CD4-positive, alpha-beta T cell (primary cell): ENCODE data around the gene COA1. TPM values are rescaled to one million over a fixed set of nuclear protein-coding genes. Genes with fewer than 3 reads are reported as not detected.

Experiments
- ATAC-seq: fragments of 200-7000 bp; cut with Tn5 transposase; one replicate; pipeline ENCODE4 v1.10.0; 2022; ENCODE audit warnings: mild to moderate bottlenecking; ENCODE audit not compliant: poor library complexity
- CTCF ChIA-PET: fragments of 350-600 bp; sonication (Branson Sonifier 250); formaldehyde crosslinking; loops from one replicate; lab custom pipeline; 2021; ENCODE audit warnings: antibody characterized with exemption, inconsistent platforms; lab: Charles Lee
- POLR2A ChIA-PET: fragments of 350-600 bp; sonication (Branson Sonifier 250); formaldehyde crosslinking; loops from one replicate; lab custom pipeline; 2021; ENCODE audit warnings: antibody characterized with exemption, inconsistent platforms; lab: Charles Lee
- DNase-seq, 14 experiments: peaks; one replicate each; pipeline ENCODE4 v3.0.0-alpha.2; 2013 to 2020; ENCODE audit warnings: mixed read lengths in 2 of 14
- H3K27ac ChIP-seq, 2 donors: one replicate each; pipeline versions ENCODE4 v1.5.1 to v1.7.0; 2013; ENCODE audit warnings: low read length in 2 of 2, low read depth in 1 of 2, mild to moderate bottlenecking in 1 of 2
- H3K27me3 ChIP-seq, 2 experiments: 1 replicate in 1 of 2; 2 replicates in 1 of 2; pipeline versions ENCODE4 v1.6.1 to v1.7.0; 2013; ENCODE audit warnings: low read length in 2 of 2, control low read depth in 1 of 2, mild to moderate bottlenecking in 1 of 2, moderate library complexity in 1 of 2; ENCODE audit not compliant: insufficient read depth in 2 of 2, control insufficient read depth in 1 of 2
- H3K36me3 ChIP-seq: one replicate; pipeline ENCODE4 v1.6.1; 2013; ENCODE audit warnings: low read length, control low read depth; ENCODE audit not compliant: insufficient read depth
- H3K4me1 ChIP-seq: one replicate; pipeline ENCODE4 v1.6.1; 2013; ENCODE audit warnings: low read length, control low read depth; ENCODE audit not compliant: insufficient read depth
- H3K4me3 ChIP-seq: one replicate; pipeline ENCODE4 v1.5.1; 2013; ENCODE audit warnings: mild to moderate bottlenecking, low read length, moderate library complexity
- H3K9me3 ChIP-seq, 2 experiments: 1 replicate in 1 of 2; 2 replicates in 1 of 2; pipeline versions ENCODE4 v1.6.1 to v1.7.0; 2013; ENCODE audit warnings: low read length in 2 of 2, mild to moderate bottlenecking in 2 of 2, control low read depth in 1 of 2, moderate library complexity in 1 of 2; ENCODE audit not compliant: control insufficient read depth in 1 of 2, insufficient read depth in 1 of 2
- H3K27ac Mint-ChIP-seq: one replicate; pipeline ENCODE4 v1.8.0; 2020; ENCODE audit warnings: mixed read lengths
- H3K27me3 Mint-ChIP-seq: one replicate; pipeline ENCODE4 v1.8.0; 2021; ENCODE audit warnings: mixed read lengths
- H3K36me3 Mint-ChIP-seq: one replicate; pipeline ENCODE4 v1.8.0; 2021; ENCODE audit warnings: low read depth, mixed read lengths
- H3K4me1 Mint-ChIP-seq: one replicate; pipeline ENCODE4 v1.8.0; 2021; ENCODE audit warnings: low read depth, mixed read lengths
- H3K4me3 Mint-ChIP-seq: one replicate; pipeline ENCODE4 v1.8.0; 2020; ENCODE audit warnings: mild to moderate bottlenecking, mixed read lengths
- H3K9me3 Mint-ChIP-seq: one replicate; pipeline ENCODE4 v1.8.0; 2020; ENCODE audit warnings: mixed read lengths
- CTCF ChIP-seq: fragments of 200-600 bp; IDR thresholded peaks from one replicate; pipeline ENCODE4 v1.8.0; 2022; ENCODE audit warnings: antibody characterized with exemption, mild to moderate bottlenecking
- intact Hi-C, 2 experiments: fragments of 100-400 bp; cut with DNase I in 1 of 2; cut with micrococcal nuclease in 1 of 2; formaldehyde crosslinking; loops; one replicate each; pipeline versions ENCODE4 v1.15.1 to v1.9.0; 2023 to 2025; cut with DNase I, micrococcal nuclease
- total RNA-seq, 174 experiments: library from RNA in 2 of 174; stranded (reverse) in 2 of 174; gene quantifications; one replicate each; pipeline ENCODE4 v1.2.3 and lab custom pipeline; 2021 to 2026

COA1 gene
- total RNA-seq, 2 experiments from 2014 or later, result 78.9 to 80.7 TPM

GRCh38 chr7:43659549-43659896 is 69.8 kb downstream of the COA1 start:
- TF ChIP-seq CTCF, result no peak
- Mint-ChIP-seq H3K4me1 (peaks cover 65% of the 10 kb centered on the region), H3K27me3 (no peaks in the 10 kb centered on the region), H3K4me3 (peak overlapping the region; percentile 5), H3K9me3 (no peaks in the 10 kb centered on the region), H3K36me3 (peaks cover 33% of the 10 kb centered on the region), H3K27ac (peak overlapping the region; percentile 89)
- peaks cover 11% of the 10 kb centered on the region for H3K36me3 ChIP-seq
- DNase-seq, result no peak
- H3K27ac ChIP-seq, result no peak overlapping the region
- peaks cover 0 to 6% of the 10 kb centered on the region in 2 experiments for H3K9me3 ChIP-seq
- H3K27me3 ChIP-seq, result no peaks in the 10 kb centered on the region
- CTCF ChIA-PET, result interaction anchor here (1.6 kb wide), 1 partner anchor 77 kb away, joined by 6 read pairs; the partner anchor contains the start of gene STK17A
- H3K4me1 ChIP-seq, result peaks cover 30% of the 10 kb centered on the region
- ATAC-seq, result no peak
- no peak overlapping the region for H3K4me3 ChIP-seq
- POLR2A ChIA-PET, result interaction anchor here (1.7 kb wide), 1 partner anchor 8 kb away, joined by 8 read pairs; no protein-coding TSS in a partner anchor
- intact Hi-C loops, result no loop called here

GRCh38 chr7:43658718-43659548 is 70.4 kb downstream of the COA1 start:
- intact Hi-C loops, result no loop called here
- Mint-ChIP-seq H3K4me1 (peaks cover 65% of the 10 kb centered on the region), H3K4me3 (peak overlapping the region; percentile 64), H3K27ac (peak overlapping the region; percentile 89), H3K27me3 (no peaks in the 10 kb centered on the region), H3K36me3 (peaks cover 36% of the 10 kb centered on the region), H3K9me3 (no peaks in the 10 kb centered on the region)
- peak; percentile 53 for ATAC-seq
- H3K4me3 ChIP-seq, result no peak overlapping the region
- H3K36me3 ChIP-seq, result peaks cover 11% of the 10 kb centered on the region
- POLR2A ChIA-PET, result no interaction called here
- peaks cover 0 to 6% of the 10 kb centered on the region in 2 experiments for H3K9me3 ChIP-seq
- peaks cover 29% of the 10 kb centered on the region for H3K4me1 ChIP-seq
- no peaks in the 10 kb centered on the region for H3K27me3 ChIP-seq
- no peak for TF ChIP-seq CTCF
- CTCF ChIA-PET, result interaction anchor here (1.0 kb wide), 1 partner anchor 13 kb away, joined by 3 read pairs; no protein-coding TSS in a partner anchor
- DNase-seq, result no peak
- peak overlapping the region in 1 of 2 donors; percentile 35 for H3K27ac ChIP-seq

GRCh38 chr7:43656997-43657396 is 72.3 kb downstream of the COA1 start:
- intact Hi-C loops, result no loop called here

More at GRCh38 chr7:43656997-43657396, 72.3 kb downstream of the COA1 start:
- Mint-ChIP-seq H3K27ac (peak overlapping the region; percentile 89), H3K27me3 (no peaks in the 10 kb centered on the region), H3K4me3 (no peak overlapping the region), H3K9me3 (no peaks in the 10 kb centered on the region), H3K4me1 (peaks cover 67% of the 10 kb centered on the region), H3K36me3 (peaks cover 33% of the 10 kb centered on the region)
- H3K27me3 ChIP-seq, result no peaks in the 10 kb centered on the region
- H3K27ac ChIP-seq, result no peak overlapping the region
- peaks cover 47% of the 10 kb centered on the region for H3K4me1 ChIP-seq
- peaks cover 6% of the 10 kb centered on the region for H3K36me3 ChIP-seq
- TF ChIP-seq CTCF, result no peak
- ChIA-PET POLR2A (no interaction called here), CTCF (no interaction called here)
- DNase-seq (no peak), ATAC-seq (no peak)
- no peak overlapping the region for H3K4me3 ChIP-seq
- H3K9me3 ChIP-seq, result peaks cover 0 to 6% of the 10 kb centered on the region in 2 experiments
